ENCODE results near the gene SLC22A23.

The SLC22A23 gene

DNA sequence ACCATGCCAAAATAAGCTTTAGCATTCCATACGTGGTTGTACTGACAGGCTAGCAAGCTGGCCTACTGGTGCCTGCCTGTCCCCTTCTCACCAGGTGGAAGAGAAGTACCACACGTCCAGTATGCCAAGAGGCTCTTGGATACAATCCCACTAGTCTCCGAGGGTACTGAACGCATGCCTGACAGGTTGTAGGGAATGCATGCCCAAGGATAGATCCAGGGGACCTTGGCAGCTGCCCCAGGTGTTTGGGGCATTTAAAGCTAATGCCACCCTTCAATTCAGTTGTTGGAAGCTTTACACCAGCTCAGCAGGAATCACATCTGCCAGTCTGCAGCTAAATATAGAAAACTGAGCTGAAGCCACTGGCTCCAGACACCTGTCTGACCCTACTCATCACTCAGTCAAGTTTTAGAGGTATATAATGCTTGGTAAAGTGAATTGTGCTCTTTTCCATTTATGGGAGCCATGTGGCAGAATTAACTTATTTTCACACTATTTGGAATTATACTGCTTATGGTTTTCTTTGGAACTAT lies 234.3 kb downstream of the SLC22A23 start:
- DNase-seq (ENCODE audit: low spot score), result no peak

DNA sequence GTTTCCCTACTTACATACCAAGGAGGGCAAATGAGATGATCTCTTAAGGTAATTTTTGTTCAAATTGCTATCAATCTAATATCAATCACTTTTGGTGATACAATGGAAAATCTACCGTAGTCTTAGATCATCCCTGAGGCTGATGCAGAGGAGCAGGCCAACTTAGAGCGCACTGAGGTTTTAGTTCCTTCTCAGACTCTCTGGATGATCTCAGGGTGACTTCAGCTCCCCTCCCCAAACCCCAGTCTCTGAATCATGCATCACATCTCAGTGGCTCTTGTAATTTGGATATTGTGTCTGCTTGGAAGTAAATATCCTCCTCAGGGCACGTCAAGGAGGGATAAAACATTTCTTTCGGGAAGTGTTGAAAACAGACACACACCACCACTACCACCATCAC lies 235.3 kb downstream of the SLC22A23 start:
- no peak for DNase-seq (ENCODE audit: low spot score)

DNA sequence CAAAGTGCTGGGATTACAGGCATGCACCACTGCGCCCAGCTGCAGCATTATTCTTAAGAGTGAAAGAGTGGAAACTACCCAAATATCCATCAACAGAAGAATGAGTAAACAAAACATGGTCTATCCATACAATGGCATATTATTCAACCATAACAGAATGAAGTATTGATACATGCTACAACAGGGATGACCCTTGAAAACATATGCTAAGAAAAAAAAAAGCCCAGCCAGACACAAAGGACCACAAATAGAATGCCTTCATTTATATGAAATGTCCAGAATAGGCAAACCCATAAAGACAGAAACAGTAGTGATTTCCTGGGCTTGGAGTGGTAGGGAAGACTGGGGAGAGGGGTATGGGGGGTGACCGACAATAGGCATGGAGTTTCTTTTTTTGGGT lies 236.5 kb downstream of the SLC22A23 start:
- DNase-seq (ENCODE audit: low spot score), result no peak

Measured in RKO (cell line).